HCEC 1CT (cell line): ENCODE data around the gene HIVEP3.
"Not testable (repeated sequence)": the region's sequence is repeated elsewhere in the genome, so short reads cannot be mapped to it uniquely, and the experiment has no call there.

Experiments used
- DNase-seq: peaks from one replicate; pipeline ENCODE4 v3.0.0-alpha.2; 2017

HIVEP3 gene

GRCh38 chr1:41918450-41919043, at the start of gene HIVEP3:
HIVEP3 (minus strand) TSS chr1:41918922.
- no peak for DNase-seq

GRCh38 chr1:41964400-41964799, 45.7 kb upstream of the HIVEP3 start:
- DNase-seq: no peak

GRCh38 chr1:41963636-41964035, 44.9 kb upstream of the HIVEP3 start:
- no peak for DNase-seq

- DNase-seq: no peak
Measured at GRCh38 chr1:41958015-41958673, 39.4 kb upstream of the HIVEP3 start.

- DNase-seq: peak; percentile 11
Measured at GRCh38 chr1:41957568-41957967, 38.8 kb upstream of the HIVEP3 start.

- peak; percentile 22 for DNase-seq
Measured at GRCh38 chr1:41955461-41956159, 36.9 kb upstream of the HIVEP3 start.

GRCh38 chr1:41954533-41954944, 35.8 kb upstream of the HIVEP3 start:
- DNase-seq: peak; percentile 13

- no peak for DNase-seq
Measured at GRCh38 chr1:41953291-41953690, 34.6 kb upstream of the HIVEP3 start.

- no peak for DNase-seq
Measured at GRCh38 chr1:41952208-41952607, 33.5 kb upstream of the HIVEP3 start.

- DNase-seq: not testable (repeated sequence)
Measured at GRCh38 chr1:41951492-41951891, 32.8 kb upstream of the HIVEP3 start.

GRCh38 chr1:41950820-41951219, 32.1 kb upstream of the HIVEP3 start:
- DNase-seq: no peak

- DNase-seq: not testable (repeated sequence)
Measured at GRCh38 chr1:41945946-41946345, 27.2 kb upstream of the HIVEP3 start.

GRCh38 chr1:41943717-41944116, 25.0 kb upstream of the HIVEP3 start:
- no peak for DNase-seq

- no peak for DNase-seq
Measured at GRCh38 chr1:41942278-41942677, 23.6 kb upstream of the HIVEP3 start.

GRCh38 chr1:41941381-41941780, 22.7 kb upstream of the HIVEP3 start:
- DNase-seq: no peak

- DNase-seq: no peak
Measured at GRCh38 chr1:41939194-41939593, 20.5 kb upstream of the HIVEP3 start.

GRCh38 chr1:41936107-41936506, 17.4 kb upstream of the HIVEP3 start:
- DNase-seq: no peak

GRCh38 chr1:41935226-41935625, 16.5 kb upstream of the HIVEP3 start:
- DNase-seq: no peak

- DNase-seq: no peak
Measured at GRCh38 chr1:41933106-41933505, 14.4 kb upstream of the HIVEP3 start.

- DNase-seq: no peak
Measured at GRCh38 chr1:41931578-41931977, 12.9 kb upstream of the HIVEP3 start.

GRCh38 chr1:41927118-41927517, 8.4 kb upstream of the HIVEP3 start:
- no peak for DNase-seq

GRCh38 chr1:41925712-41926111, 7.0 kb upstream of the HIVEP3 start:
- DNase-seq: no peak

GRCh38 chr1:41924911-41925310, 6.2 kb upstream of the HIVEP3 start:
- DNase-seq: no peak

- DNase-seq: not testable (repeated sequence)
Measured at GRCh38 chr1:41921271-41921670, 2.5 kb upstream of the HIVEP3 start.
